ENCODE data around the gene KCNJ6.
"Not testable (repeated sequence)": the region's sequence is repeated elsewhere in the genome, so short reads cannot be mapped to it uniquely, and the experiment has no call there.

Gene KCNJ6, protein sequence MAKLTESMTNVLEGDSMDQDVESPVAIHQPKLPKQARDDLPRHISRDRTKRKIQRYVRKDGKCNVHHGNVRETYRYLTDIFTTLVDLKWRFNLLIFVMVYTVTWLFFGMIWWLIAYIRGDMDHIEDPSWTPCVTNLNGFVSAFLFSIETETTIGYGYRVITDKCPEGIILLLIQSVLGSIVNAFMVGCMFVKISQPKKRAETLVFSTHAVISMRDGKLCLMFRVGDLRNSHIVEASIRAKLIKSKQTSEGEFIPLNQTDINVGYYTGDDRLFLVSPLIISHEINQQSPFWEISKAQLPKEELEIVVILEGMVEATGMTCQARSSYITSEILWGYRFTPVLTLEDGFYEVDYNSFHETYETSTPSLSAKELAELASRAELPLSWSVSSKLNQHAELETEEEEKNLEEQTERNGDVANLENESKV

DNA sequence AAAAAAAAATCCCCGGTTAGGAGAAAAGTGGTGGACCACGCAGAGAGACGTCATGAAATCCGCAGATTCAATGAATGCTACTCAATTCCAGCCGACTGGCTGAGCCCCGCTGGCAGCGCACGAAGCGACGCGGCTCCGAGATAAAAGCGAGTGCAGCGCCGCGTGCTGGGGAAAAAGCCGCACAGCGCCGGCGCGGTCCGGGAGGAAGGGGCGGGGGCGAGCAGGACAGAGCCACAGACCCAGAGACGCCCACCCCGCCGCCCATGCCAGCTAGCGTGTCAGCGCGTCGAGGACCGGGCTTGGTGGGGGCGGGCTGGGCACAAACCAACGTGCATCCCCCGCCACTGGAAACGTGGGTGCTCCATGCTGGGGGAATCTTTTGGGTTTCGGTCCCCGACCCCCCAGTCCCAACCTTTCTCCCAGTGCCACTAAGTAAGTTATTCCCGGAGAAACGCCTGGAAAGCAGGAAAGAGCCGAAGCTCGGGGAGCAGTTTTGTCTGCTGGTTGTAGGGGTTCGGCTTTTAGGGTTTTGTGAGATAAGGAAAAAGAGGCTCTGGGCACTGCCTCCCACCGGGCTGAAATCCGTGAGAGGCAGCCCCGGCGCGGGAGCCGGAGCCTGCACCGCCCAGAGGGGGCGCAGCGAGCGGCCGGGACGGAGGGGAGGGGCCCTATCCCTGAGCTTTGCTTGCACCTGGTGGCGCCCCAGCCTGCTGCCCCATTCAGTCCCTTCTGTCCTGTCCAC is at the start of gene KCNJ6:
Gene KCNJ6 (minus strand): TSS at position 148 of the 742 bp plus-strand sequence. CDS start 75,775 bp downstream, outside the sequence.
- DNase-seq = peak; percentile 76

DNA sequence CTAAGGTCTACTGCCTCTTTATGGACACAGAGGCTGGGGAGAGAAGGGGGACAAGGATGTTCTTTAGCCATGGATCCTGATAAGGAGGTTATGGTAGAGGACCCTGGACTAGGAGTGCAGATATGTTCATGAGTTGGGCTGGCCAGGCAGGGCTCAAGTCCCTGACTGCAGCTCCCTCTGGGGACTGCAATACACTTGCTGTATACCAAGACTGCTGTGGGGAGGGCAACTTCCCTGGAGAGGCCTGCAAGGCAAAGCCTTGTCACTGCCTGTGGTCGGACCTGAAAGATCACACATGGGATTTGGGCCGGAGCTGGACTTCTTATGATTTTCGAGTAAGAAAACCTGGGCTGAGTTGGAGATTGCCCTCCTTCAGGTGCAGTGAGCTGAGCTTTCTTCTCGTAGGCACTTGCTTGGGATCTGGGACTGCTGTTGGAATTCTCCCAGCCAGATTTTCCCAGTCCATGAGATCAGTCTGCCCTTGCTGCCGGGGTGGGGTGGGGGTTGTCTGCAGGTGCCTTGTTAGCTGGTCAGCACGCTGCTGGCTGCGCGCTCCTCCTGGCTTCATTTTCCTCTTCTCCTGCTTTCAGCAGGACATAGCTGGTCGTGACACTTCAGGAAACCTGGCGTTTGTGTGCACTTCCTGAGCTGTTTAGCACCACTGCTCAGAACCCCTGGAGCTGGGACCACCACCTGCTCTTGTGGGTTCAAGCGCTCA is 49.0 kb upstream of the KCNJ6 start:
- DNase-seq = no peak

DNA sequence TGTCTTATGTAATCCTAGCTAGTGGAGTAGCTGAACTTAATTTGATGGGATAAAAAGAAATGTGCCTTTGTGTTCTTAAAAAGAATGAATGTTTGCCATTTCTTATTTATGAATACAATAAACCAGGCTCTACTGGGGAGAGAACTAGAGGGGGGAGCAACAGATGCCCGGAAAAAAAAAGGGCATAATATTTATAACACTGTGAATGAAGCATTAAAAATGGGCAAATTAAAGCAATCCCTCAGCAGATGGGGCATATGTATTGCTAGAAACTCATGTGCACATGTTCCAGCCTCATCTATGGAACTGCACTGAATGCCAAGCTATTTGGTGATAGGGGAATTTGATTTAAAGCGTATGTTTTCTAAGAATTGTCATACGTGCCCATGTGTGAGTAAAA is 42.3 kb upstream of the KCNJ6 start:
- no peak for DNase-seq

DNA sequence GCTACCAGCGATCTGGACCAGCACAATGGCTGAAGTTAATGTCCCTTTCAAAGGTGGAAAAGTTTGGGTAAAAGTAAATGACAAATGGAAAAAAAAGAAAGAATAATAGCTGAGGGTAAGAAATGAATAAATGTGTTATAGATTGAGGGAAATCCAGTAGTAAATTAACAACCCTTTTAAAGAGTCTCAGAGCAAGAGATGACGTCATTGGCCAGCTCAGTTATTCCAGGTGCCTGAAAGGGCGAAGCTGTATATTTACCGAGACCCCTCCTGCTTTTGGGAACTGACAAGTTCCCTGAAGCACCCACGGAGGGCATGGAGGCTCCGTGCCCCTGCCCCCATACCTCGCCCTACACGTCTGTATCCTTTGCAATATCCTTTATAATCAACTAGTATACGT is 40.5 kb upstream of the KCNJ6 start:
- DNase-seq = no peak

DNA sequence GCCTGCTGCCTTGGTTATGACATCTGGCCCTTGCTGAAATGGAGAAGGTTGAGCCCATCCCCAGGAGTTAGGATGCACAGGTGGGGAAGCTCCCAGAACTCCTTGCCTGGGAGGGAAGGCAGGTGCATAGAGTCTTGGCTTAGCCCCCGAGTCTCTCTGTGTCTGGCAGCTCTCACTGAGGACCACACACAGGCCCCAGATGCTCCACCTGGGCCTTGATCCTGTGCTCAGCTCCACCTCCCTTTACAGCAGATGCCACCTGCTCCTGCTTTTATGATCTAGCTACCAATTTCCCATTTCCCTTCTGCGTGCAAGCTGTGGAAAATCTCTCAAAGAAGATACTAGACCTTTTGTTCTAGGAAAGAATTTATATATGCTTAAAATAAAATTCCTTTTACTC is 28.8 kb upstream of the KCNJ6 start:
- DNase-seq = no peak

DNA sequence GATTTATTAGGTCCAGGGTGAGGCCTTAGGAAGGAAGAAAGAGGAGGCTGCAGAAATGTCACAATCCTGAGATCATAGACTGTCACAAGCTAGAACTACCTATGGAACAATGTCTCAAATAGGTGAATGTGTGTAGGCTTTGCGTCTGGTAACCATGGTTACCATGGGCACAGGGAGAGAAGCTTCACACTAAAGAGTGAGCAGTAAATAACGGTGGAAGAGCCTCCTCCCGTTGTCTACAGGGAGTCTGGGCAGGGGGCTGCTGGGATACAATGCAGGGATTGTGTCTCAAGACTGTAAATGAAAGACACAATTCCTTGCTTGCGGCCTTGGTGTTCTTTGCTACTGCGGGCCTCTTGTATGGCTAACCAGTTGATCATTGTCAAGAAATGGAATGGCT is 28.2 kb upstream of the KCNJ6 start:
- no peak for DNase-seq

DNA sequence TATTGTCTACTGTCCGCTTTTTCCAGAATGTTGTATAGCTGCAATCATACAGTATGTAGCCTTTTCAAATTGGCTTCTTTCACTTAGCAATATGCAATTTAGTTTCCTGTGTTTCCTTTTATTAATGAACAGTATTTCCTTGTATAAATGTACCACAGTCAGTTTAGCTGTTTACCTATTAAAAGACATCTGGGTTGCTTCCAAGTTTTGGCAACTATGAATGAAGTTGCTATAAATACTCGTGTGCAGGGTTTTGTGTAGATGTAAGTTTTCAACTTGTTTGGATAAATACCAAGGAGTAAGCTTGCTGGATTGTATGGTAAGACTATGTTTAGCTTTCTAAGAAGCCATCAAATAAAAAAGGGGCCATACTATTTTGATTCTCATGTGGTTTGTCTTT is 24.4 kb upstream of the KCNJ6 start:
- no peak for DNase-seq

DNA sequence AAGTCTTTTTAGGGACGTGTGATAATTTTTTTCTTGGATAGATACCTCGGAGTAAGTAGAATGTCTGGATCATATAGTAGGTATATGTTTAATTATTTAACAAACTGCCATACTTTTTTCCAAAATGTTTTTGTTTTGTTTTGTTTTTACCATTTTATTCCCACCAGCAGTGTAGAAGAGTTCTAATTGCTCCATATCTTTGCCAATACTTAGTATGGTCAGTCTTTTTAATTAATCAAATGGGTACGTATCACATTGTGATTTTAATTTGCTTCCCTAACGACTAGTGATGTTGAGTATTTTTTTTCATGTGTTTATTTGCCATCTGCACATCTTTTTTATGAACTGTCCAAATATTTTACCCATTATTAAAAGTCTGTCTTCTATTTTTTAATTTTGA is 23.6 kb upstream of the KCNJ6 start:
- no peak for DNase-seq

DNA sequence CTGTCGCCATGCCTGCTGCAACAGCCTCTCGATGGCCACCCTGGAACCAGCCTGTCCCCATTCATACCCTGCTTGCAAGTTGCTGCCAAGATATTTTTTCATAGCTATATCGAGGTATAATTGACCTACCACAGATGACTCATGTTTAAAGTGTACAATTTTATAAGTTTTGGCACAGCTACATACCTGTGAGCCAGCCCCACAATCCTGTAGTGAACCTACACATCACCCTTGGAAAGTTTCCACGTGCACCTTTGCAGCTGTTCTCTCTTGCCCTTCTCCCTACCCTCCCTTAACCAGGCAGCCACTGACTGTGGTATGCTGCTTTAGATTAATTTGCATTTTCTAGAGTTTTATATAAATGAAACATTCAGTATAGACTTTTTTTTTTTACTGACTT is 23.0 kb upstream of the KCNJ6 start:
- no peak for DNase-seq

DNA sequence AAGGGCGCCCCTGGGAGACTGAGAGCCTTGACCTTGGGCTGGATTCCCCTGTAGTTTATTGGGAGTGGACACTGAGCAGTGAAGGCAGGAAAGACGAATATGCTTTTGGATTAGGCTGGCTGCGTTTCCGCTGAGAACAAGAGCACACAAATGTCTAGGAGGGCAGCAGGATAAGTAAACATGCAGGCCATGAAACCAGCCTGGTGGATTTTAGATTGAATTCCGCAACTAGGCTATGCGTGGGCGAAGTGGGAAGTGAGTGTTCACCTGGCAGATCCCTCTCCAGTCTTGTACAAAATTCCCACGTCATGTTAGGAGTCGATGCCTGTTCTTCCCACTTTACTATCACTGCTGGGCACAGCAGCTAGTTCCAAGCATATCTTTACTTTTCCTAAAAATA is 21.4 kb upstream of the KCNJ6 start:
- no peak for DNase-seq

DNA sequence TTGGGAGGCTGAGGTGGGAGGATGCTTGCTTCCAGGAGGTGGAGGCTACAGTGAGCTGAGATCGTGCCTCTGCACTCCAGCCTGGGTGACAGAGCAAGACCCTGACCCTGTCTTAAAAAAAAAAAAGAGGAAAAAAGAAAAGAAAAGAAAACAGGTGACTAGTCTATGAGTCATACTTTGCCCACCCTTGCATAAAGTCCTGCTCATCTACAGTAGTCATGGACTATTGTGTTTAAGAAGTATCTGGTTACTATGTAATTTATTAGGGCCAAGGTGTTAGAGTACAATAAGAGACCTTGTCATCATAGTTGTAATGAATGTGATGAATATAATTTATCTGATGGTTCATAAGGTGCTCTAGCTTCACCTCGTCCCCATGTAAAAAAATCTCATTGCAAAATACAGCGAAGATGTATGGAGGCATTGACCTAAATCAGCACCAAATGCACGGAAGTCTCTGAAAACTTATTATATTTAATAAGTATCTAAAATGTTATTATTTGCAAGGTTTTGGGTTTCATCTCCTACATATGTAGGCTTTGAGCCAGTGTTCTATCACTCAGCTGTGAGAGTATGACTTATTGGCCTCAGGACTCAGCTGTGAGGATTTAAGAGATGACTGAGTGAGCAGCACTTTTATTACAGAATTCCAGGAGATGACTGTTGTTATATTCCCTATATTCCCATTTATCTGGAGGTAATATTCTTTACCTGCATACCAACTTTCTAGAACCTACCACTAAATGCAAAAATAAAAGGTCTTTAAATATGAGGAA is 19.9 kb upstream of the KCNJ6 start:
- DNase-seq = no peak

DNA sequence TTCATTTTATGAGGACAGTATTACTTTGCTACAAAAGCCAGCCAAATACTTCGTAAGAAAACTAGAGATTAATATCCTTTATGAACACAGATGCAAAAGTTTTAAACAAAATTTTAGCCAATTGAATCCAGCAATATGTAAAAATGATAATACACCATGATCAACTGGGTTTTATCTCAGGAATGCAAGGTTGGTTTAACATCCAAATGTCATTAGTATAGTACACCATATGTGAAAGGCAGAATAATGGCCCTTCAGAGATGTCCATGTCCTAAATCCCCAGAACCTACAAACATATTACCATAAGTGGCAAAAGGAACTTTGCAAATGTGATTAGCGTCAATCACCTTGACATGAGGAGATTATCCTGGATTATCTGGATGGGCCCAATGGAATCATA is 16.7 kb upstream of the KCNJ6 start:
- DNase-seq = no peak

DNA sequence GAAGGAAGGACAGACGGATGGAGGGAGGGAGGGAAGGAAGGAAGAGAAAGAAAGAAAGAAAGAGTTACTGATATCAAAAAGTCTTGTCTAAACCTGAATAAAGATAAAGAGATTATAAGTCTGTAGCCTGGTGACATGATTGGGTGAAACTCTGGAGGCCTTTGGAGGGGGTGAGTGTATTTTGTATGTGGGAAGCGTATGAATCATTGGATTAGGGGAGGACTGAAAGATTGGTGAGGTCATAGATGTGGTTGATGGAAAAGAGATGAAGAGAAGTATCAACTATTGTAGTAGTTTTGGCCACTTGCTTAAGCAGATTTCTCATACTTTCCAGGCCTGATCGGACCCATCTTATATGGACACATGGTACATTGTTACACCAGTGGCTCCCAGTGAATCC is 11.5 kb upstream of the KCNJ6 start:
- DNase-seq = no peak

DNA sequence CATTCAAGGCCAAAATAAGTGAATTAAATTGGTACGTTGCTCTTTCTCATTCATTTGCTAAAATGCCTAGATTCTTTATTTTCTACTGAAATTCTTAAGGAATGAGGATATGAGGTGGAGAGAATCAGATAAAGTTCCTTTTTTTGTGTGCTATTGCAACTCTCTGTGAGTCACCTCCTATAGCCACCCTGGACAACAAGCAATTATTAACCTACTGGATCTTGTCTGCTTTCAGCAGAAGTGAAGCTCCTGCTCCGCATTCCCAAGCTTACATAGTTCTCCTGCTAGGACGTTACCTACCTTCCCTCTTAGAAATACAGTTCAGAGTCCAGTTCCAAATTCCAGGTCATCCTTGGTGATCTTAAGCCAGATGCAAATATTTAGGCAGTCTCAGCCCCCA is 4.8 kb upstream of the KCNJ6 start:
- DNase-seq = no peak

DNA sequence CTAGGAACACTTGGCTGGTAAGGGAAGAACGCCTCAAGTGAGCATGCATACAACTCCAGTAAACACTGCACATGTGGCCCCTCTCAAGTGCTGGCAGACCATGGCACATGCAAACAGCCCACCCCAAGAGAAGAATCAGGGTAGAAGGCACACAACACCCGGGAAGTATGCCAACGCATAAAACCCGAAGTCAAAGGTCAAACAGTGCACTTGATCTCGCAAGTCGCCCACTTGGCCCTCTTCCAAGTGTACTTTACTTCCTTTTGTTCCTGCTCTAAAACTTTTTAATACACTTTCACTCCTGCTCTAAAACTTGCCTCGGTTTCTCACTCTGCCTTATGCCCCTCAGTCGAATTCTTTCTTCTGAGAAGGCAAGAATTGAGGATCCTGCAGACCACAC is 4.0 kb upstream of the KCNJ6 start:
- not testable (repeated sequence) for DNase-seq

DNA sequence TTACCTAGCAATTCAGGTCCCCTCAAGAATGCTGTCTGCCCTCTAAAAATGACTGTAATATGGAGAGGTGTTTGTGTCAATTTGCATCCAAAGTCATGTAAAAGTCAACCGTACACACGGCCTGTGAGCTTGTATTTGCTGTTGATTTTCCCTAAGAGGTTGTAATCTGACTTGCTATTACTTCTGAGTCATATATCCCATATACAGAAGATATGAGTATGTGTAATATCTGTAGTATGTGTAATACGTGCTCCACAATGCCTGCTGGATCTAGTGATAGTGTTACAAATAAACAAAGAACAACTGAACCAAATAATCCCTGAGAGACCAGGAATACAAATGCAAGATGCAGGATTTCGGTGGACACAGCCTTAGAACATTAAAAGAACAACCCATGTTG is 1.4 kb upstream of the KCNJ6 start:
- DNase-seq = no peak

DNA sequence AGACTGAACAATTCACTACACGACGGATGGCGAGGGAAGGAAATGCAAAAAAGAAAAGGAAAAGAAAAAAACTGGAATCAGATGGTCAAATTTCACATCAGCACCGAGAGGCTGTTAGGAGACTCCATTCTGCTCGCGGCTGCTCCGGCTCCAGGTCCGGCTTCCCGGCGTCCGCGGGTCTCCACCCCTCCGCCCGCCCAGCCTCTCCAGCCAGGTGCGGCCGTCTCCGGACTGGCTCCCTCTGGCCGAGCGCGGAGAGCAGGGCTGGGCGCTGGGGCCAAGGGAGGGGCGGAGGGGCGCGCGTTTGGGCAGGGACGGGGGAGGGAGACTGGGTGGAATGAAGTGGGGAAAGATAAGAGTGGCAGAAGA is 332 bp downstream of the KCNJ6 start:
- DNase-seq = no peak

DNA sequence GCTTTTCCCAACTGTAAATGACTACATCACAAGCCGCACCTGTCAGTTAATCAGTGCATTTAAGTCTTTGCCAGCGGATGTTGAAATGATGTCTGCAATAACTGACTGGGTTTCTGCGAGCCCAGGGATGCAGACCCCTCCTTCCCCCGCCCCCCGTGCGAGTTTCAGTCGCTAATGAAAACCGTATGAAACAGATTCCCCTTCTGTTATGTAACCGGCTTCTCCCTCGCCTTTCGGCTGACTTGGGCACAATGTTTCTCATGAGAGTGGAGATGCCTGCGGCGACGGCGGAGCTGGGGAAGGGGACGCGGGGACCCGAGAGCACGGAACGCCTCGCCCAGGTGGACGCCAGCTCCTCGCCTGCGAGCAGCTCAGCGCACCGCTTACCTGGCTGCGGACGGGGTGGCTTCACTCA is 753 bp downstream of the KCNJ6 start:
- DNase-seq = no peak

DNA sequence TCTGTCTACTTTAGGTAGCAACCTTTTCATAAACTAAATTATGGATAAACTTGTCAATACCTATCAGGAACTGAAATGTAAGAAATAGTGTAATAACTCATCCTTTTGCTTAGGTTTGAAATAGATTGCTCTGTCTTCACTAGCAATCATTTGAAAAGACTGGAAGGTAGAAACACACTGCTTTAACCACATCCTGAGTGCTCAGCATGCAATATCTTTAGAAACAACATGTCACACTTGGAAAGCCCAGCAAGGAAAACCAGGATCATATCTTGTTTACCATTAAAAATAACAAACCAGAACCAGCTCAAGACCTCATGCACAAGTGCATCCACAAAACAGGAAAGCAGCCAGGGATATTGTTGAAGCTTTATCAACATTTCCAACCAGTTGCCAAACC is 3.6 kb downstream of the KCNJ6 start:
- no peak for DNase-seq

DNA sequence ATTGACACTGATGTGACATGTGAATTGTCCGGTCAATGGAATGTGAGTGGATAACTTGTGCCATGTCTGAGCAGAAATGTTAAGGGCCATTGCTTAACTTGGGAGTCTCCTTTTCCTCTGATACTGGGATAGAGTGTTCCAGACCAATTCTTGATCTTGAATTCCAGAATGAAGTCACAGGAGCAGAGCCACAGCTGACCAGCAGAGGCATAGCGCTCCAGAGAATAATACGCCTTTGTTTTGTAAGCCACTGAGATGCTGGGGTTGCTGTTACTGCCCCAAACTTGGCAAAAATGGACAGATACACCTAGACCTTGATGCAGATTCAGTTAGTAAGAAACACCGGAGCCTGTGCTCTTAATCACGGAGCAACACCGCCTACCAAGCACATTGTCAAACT is 6.3 kb downstream of the KCNJ6 start:
- DNase-seq = no peak

DNA sequence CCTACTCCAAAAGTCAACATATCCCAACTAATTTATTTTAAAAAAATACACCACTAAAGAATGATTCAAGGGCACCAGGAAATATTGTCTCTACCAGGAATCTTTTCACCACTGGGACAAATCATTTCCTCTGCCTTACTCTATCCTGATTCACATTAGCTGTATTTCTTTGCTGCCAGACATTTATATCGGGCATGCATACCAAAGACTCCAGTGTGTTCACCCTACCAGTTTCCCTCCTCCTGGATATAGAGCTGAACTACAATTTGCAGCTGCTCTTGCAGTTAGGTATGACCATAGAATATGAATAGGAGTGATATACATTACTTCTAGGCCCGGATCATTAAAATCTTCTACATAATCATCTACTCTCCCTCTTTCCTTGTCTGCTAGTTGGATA is 7.6 kb downstream of the KCNJ6 start:
- no peak for DNase-seq

DNA sequence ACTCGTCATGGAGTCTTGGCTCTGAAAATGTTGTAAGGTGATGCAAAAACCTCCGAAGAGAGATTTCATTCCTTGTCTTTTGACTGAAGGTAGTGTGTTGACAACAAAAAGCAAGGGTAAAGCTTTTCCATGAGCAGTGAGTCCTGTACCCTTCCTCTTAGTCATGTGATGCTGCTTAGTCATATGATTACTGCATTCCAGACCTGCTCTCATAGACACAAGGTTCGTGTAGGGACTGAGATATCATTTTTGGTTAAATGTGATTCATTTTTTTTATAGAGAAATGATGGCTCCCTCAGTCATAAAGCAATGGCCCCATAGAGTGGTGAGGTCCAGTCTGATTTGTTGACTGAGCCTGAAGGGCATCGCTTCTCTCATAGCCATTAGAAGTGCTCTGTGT is 9.2 kb downstream of the KCNJ6 start:
- no peak for DNase-seq

DNA sequence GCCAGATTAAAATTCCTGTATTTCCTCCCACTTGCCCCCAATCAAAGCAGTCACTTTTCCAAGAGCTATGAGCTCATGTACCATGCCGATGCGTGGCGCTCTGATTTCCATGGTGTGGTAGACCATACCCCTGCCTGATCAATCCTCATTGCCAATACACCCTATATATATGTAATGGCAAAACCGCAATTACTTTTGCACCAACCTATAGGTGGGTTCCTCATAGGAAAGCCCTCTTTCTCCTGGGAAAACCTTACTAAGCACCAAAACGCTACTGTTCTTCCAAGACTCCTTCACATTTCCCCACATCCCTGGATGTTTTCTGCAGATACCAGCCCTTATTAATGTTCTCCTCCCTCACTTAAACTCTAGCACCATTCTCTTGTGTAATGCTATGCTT is 11.0 kb downstream of the KCNJ6 start:
- DNase-seq = no peak
